ENCODE measurements around the gene FAM13A. TPM values are rescaled to one million over a fixed set of nuclear protein-coding genes. Genes with fewer than 3 reads are reported as not detected.
A peak's percentile ranks its signal among the peaks of the same experiment; 100 is the strongest.

Gene FAM13A
- polyA plus RNA-seq, 1 of the 3 experiments (the other 2 are of a cell fraction), result 0.67 TPM

DNA sequence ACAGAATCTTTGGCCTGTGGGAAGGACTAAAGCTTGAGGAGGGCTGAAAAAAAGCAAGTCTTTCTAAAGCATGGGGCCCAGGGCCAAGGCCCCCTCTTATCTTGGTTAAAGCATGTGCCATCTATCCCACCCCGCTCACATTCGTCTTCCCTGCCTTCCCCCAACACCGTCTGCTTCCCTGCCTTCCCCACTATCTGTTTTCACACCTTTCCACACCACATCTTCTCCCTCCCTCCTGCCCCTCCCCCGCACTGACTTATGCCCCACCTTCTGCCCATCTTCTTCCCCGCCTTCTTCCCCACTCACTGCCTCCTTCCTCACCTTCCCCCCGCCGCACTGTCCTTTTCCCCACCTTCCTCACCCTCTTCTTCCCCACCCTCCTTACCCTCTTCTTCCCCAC is 358.5 kb downstream of the FAM13A start:
- Histone ChIP-seq H4K20me1 (ENCODE audit: insufficient read depth) (no peaks in the 10 kb centered on the region), H3K36me3 (replicated peaks in 1 of 2; ENCODE audit: control insufficient read depth in 1 of 2, insufficient read depth in 2 of 2, low read length in 1 of 2) (peaks cover 0 to 5% of the 10 kb centered on the region in 2 experiments), H3K4me3 (ENCODE audit: low read depth in 2 of 2, low read length in 1 of 2) (no peak overlapping the region), H3K79me2 (ENCODE audit: insufficient read depth) (no peaks in the 10 kb centered on the region), H3K4me2 (no peak overlapping the region), H3K27me3 (ENCODE audit: insufficient read depth) (no peaks in the 10 kb centered on the region), H3K4me1 (ENCODE audit: control insufficient read depth in 1 of 2, insufficient read depth in 2 of 2, low read depth in 1 of 2, low read length in 1 of 2) (peaks cover 0 to 8% of the 10 kb centered on the region in 2 experiments; a peak in 2 of 4 replicates), H3F3A (replicated peaks; ENCODE audit: insufficient read depth) (peaks cover 3% of the 10 kb centered on the region), H3K27ac (ENCODE audit: low read depth in 2 of 2, low read length in 1 of 2) (no peak overlapping the region), H3K9ac (no peak overlapping the region), H3K9me3 (no peaks in the 10 kb centered on the region), H3K9me2 (no peaks in the 10 kb centered on the region), H2AFZ (ENCODE audit: low read depth) (no peak overlapping the region)
- TF ChIP-seq, protein P1, sequence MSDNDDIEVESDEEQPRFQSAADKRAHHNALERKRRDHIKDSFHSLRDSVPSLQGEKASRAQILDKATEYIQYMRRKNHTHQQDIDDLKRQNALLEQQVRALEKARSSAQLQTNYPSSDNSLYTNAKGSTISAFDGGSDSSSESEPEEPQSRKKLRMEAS (IDR thresholded peaks at IDR 0.05; ENCODE audit: low read depth), result no peak
- TF ChIP-seq YY1 (IDR thresholded peaks at IDR 0.05; ENCODE audit: low read depth) (no peak), GABPA (IDR thresholded peaks at IDR 0.05; ENCODE audit: low read depth) (no peak), EP300 (IDR thresholded peaks at IDR 0.05; ENCODE audit: borderline replicate concordance in 1 of 2, low read depth in 1 of 2, low read length in 1 of 2) (no peak), CHD2 (IDR thresholded peaks at IDR 0.05; ENCODE audit: low read length, partially characterized antibody) (no peak), NFIC (IDR thresholded peaks at IDR 0.05; ENCODE audit: borderline replicate concordance) (no peak), TAF1 (IDR thresholded peaks at IDR 0.05; ENCODE audit: borderline replicate concordance, low read depth, low read length) (no peak)
- TF ChIP-seq, protein P2, sequence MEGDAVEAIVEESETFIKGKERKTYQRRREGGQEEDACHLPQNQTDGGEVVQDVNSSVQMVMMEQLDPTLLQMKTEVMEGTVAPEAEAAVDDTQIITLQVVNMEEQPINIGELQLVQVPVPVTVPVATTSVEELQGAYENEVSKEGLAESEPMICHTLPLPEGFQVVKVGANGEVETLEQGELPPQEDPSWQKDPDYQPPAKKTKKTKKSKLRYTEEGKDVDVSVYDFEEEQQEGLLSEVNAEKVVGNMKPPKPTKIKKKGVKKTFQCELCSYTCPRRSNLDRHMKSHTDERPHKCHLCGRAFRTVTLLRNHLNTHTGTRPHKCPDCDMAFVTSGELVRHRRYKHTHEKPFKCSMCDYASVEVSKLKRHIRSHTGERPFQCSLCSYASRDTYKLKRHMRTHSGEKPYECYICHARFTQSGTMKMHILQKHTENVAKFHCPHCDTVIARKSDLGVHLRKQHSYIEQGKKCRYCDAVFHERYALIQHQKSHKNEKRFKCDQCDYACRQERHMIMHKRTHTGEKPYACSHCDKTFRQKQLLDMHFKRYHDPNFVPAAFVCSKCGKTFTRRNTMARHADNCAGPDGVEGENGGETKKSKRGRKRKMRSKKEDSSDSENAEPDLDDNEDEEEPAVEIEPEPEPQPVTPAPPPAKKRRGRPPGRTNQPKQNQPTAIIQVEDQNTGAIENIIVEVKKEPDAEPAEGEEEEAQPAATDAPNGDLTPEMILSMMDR (IDR thresholded peaks at IDR 0.05), result no peak
- TF ChIP-seq, protein P3, sequence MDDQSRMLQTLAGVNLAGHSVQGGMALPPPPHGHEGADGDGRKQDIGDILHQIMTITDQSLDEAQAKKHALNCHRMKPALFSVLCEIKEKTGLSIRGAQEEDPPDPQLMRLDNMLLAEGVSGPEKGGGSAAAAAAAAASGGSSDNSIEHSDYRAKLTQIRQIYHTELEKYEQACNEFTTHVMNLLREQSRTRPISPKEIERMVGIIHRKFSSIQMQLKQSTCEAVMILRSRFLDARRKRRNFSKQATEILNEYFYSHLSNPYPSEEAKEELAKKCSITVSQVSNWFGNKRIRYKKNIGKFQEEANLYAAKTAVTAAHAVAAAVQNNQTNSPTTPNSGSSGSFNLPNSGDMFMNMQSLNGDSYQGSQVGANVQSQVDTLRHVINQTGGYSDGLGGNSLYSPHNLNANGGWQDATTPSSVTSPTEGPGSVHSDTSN (IDR thresholded peaks at IDR 0.05), result no peak
- POLR2A ChIA-PET, result no interaction called here
- CTCF ChIA-PET, result interaction anchor here (3.8 kb wide), 1 partner anchor 8 kb away, joined by 19 read pairs; no protein-coding TSS in a partner anchor
- WGBS (ENCODE audit: low lambda C conversion rate), result 96% methylated on average over 7 of the region's 7 CpGs
- peak; percentile 24 for DNase-seq

DNA sequence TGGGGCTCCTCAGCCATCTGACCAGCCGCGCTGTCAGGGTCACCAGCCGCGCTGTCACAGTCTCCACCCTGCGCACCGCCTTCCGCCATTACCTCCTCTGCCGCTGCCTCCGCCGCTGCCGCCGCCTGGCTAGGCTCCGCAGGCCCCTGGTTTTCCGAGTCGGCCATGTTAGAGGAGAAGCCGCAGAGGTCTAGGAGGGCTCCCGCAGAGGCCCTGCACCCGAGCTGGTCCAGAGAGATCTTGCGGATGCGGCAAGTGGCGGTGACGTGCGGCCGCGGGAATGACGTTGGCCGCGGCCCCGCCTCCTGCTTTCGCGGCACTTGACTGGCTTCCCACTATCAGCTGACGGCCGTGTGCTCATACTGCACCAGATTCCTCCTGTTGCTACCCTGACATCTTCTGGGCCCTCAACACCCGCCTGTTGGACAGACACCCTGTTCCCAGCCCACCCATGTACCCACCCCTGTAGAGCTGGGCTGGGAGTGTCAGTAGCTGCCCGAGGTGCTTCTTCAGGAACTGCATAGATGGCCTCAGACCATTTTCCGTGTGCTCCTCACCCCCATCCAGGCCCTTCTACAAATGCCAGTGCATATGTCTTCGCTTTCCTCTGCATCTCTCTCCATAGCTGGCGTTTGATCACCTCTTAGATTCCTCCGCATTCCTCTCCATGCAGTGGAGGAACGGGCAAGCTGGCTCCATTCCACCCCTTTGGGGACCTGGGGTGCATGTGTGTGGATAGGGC is 359.2 kb downstream of the FAM13A start, which contains the start of gene NAP1L5:
Gene NAP1L5, minus strand, starts transcription at position 242 of the 742 bp plus-strand sequence. Its CDS starts 75 bp downstream, at position 167.
- H3K27me3 ChIP-seq (ENCODE audit: insufficient read depth), result no peaks in the 10 kb centered on the region
- TF ChIP-seq NRF1 (IDR thresholded peaks at IDR 0.05; ENCODE audit: low read depth, low read length), result 0 out of 2 replicates have a peak, but pooled peaks have one; percentile 7
- peak; percentile 73 for TF ChIP-seq YY1 (IDR thresholded peaks at IDR 0.05; ENCODE audit: low read depth)
- no peak for TF ChIP-seq FOXJ3 (CRISPR knock-in tag; IDR thresholded peaks at IDR 0.05)
- TF ChIP-seq MXI1 (IDR thresholded peaks at IDR 0.05; ENCODE audit: low read depth, low read length), result peak; percentile 14; the same call in 1 of the 2 replicates
- TF ChIP-seq, protein P4, sequence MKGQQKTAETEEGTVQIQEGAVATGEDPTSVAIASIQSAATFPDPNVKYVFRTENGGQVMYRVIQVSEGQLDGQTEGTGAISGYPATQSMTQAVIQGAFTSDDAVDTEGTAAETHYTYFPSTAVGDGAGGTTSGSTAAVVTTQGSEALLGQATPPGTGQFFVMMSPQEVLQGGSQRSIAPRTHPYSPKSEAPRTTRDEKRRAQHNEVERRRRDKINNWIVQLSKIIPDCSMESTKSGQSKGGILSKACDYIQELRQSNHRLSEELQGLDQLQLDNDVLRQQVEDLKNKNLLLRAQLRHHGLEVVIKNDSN (IDR thresholded peaks at IDR 0.05; ENCODE audit: borderline replicate concordance, low read depth), result peak; percentile 79
- peak within 1 kb of the TSS; percentile 53; the same call in 1 of the 2 replicates for H3K9ac ChIP-seq
- peak within 1 kb of the TSS; percentile 51 for H3K4me2 ChIP-seq
- ChIA-PET POLR2A (no interaction called here), CTCF (interaction anchor here (2.5 to 3.8 kb wide), 2 partner anchors 9 to 326 kb away, joined by 8 to 19 read pairs; no protein-coding TSS in a partner anchor)
- peaks cover 3% of the 10 kb centered on the region for H3F3A ChIP-seq (replicated peaks; ENCODE audit: insufficient read depth)
- peak within 1 kb of the TSS; percentile 63 to 71 for H3K4me3 ChIP-seq (ENCODE audit: low read depth in 2 of 2, low read length in 1 of 2)
- H2AFZ ChIP-seq (ENCODE audit: low read depth), result peak within 1 kb of the TSS; percentile 41; the same call in 1 of the 2 replicates
- DNase-seq, result peak; percentile 76
- H3K9me2 ChIP-seq, result no peaks in the 10 kb centered on the region
- H3K79me2 ChIP-seq (ENCODE audit: insufficient read depth), result no peaks in the 10 kb centered on the region
- H3K36me3 ChIP-seq (replicated peaks in 1 of 2; ENCODE audit: control insufficient read depth in 1 of 2, insufficient read depth in 2 of 2, low read length in 1 of 2), result peaks cover 0 to 5% of the 10 kb centered on the region in 2 experiments
- peaks cover 0 to 8% of the 10 kb centered on the region in 2 experiments; a peak in 2 of 4 replicates for H3K4me1 ChIP-seq (ENCODE audit: control insufficient read depth in 1 of 2, insufficient read depth in 2 of 2, low read depth in 1 of 2, low read length in 1 of 2)
- 79% methylated on average over 21 of the region's 40 CpGs for WGBS (ENCODE audit: low lambda C conversion rate)
- H4K20me1 ChIP-seq (ENCODE audit: insufficient read depth), result no peaks in the 10 kb centered on the region
- peak within 1 kb of the TSS; percentile 18 to 55; a peak in 3 of 4 replicates for H3K27ac ChIP-seq (ENCODE audit: low read depth in 2 of 2, low read length in 1 of 2)
- no peaks in the 10 kb centered on the region for H3K9me3 ChIP-seq
